GM13976 (cell line): Measurements from ENCODE around the gene CHD9.
A peak's percentile ranks its signal among the peaks of the same experiment; 100 is the strongest.

ENCODE experiments used
- DNase-seq: peaks from one replicate; pipeline ENCODE4 v3.0.0; 2012; ENCODE audit warnings: low spot score
- in situ Hi-C: fragments of 300-500 bp; cut with MboI; formaldehyde crosslinking; loops from one replicate; pipeline ENCODE4 v1.12.0; 2022; ENCODE audit warnings: low sequenced_read_pairs, mixed read lengths, inconsistent platforms; ENCODE audit not compliant: unreplicated experiment
- TF ChIP-seq, protein P1 (sequence below): IDR thresholded peaks from 2 replicates; pipeline ENCODE4 v1.5.1; 2012; ENCODE audit warnings: borderline replicate concordance, mild to moderate bottlenecking; ENCODE audit not compliant: insufficient read depth; ENCODE audit errors: extremely low read depth, missing control alignments, control extremely low read depth

CHD9 gene

DNA sequence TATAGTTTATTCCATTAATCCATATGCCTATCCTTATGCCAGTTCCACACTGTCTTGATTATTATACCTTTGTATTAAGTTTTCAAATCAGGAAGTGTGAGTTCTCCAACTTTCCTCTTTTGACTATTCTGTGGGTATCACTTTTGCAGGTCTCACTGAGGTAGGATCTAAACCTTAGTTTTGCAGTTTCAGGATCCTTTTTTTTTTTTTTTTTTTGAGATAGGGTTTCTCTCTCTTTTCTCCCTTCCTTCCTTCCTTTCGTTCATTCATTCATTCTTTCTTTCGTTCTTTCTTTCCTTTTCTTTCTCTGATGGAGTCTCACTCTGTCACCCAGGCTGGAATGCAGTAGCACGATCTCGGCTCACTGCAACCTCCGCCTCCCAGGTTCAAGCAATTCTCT lies 71.6 kb downstream of the CHD9 start:
- in situ Hi-C loops, result loop anchor here (10.0 kb wide), 1 partner anchor 62 kb away; no protein-coding TSS in a partner anchor
- no peak for DNase-seq
- TF ChIP-seq, protein P1, sequence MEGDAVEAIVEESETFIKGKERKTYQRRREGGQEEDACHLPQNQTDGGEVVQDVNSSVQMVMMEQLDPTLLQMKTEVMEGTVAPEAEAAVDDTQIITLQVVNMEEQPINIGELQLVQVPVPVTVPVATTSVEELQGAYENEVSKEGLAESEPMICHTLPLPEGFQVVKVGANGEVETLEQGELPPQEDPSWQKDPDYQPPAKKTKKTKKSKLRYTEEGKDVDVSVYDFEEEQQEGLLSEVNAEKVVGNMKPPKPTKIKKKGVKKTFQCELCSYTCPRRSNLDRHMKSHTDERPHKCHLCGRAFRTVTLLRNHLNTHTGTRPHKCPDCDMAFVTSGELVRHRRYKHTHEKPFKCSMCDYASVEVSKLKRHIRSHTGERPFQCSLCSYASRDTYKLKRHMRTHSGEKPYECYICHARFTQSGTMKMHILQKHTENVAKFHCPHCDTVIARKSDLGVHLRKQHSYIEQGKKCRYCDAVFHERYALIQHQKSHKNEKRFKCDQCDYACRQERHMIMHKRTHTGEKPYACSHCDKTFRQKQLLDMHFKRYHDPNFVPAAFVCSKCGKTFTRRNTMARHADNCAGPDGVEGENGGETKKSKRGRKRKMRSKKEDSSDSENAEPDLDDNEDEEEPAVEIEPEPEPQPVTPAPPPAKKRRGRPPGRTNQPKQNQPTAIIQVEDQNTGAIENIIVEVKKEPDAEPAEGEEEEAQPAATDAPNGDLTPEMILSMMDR, result no peak

GRCh38 chr16:53129281-53130158 lies 74.7 kb downstream of the CHD9 start:
- TF ChIP-seq, protein P1, result no peak
- in situ Hi-C loops, result loop anchor here (10.0 kb wide), 1 partner anchor 65 kb away; no protein-coding TSS in a partner anchor
- DNase-seq, result no peak

GRCh38 chr16:53130159-53131049 lies 75.6 kb downstream of the CHD9 start:
- DNase-seq, result peak; percentile 97
- TF ChIP-seq, protein P1, result peak; percentile 86
- in situ Hi-C loops, result no loop called here

DNA sequence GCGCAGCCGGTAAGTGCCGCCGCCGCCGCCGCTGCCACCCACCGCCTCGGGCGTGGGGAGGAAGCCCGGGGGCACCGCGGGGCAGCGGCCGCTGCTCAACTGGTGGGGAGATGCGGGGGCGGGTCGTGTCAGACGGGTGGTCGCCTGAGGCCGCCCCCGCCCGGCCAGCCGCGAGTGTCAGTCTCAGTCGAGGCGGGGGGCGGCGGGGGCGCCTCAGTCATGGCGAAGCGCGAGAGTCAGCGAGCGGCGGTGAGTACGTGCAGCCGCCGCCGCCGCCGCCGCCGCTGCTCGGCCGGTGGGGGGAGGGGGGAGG lies 76.2 kb downstream of the CHD9 start:
- TF ChIP-seq, protein P1, result no peak
- DNase-seq, result no peak
- in situ Hi-C loops, result no loop called here

DNA sequence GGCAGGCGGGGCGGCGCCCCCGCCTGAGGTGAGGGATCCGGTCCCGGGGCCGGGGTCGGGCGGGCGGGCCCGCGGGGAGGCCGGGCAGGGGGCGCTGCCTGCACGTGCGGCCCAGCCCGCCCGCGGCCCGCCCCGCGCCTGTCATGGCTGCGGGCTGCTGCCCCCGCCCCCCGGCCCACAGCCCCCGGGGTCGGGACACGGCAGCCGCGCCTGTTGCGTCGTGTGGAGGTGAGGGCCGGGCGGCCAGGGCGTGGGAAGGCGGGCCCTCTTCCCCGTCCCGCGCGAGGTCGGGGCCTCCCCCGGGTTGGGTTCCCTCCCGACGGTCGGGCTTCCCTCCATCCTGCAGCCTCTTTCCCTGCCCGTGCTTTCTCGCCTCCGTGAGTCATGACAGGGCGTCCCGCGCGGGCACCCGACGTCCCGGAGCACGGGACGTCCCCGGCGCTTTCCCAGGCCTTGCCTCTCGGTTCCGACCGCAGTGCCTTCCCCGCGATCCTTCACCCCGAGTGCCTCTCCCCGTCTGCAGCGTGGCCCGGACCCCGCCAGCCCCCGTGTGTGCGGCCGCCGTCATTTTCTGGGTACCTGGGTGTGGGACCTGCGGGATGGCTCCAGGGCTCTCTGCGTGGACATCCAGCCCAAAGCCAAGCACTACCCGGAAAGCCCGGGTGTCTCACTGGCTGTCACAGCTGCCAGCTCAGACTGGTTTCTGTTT lies 76.7 kb downstream of the CHD9 start:
- TF ChIP-seq, protein P1, result no peak
- in situ Hi-C loops, result no loop called here

DNA sequence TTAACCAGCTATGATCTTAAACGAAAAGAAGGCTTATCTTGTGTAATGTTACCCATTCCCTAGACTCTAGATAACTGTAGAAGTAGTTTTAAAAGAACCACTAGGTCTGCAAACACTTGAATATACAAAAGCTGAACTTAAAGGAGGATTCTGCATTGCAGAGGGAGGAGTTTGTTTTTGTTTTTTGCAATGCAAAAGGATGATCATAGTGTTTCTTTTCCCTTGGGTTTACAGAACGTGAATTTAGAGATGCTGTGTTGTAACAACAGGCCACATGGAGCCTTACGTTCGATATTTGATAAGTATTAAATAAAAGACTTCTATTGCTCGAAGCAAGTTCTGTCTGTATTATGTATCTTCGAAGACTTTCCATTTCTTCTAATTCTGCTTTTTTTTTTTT lies 77.6 kb downstream of the CHD9 start:
- DNase-seq, result no peak
- in situ Hi-C loops, result no loop called here
- TF ChIP-seq, protein P1, result no peak

More for the DNA sequence above, 76.7 kb downstream of the CHD9 start:
- DNase-seq, result peak; percentile 76
